ENCODE data around the gene XYLT1. TPM values are rescaled to one million over a fixed set of nuclear protein-coding genes. Genes with fewer than 3 reads are reported as not detected.

The XYLT1 gene
- polyA plus RNA-seq, 1 of the 3 experiments (the other 2 are of a cell fraction): 17.6 TPM

DNA sequence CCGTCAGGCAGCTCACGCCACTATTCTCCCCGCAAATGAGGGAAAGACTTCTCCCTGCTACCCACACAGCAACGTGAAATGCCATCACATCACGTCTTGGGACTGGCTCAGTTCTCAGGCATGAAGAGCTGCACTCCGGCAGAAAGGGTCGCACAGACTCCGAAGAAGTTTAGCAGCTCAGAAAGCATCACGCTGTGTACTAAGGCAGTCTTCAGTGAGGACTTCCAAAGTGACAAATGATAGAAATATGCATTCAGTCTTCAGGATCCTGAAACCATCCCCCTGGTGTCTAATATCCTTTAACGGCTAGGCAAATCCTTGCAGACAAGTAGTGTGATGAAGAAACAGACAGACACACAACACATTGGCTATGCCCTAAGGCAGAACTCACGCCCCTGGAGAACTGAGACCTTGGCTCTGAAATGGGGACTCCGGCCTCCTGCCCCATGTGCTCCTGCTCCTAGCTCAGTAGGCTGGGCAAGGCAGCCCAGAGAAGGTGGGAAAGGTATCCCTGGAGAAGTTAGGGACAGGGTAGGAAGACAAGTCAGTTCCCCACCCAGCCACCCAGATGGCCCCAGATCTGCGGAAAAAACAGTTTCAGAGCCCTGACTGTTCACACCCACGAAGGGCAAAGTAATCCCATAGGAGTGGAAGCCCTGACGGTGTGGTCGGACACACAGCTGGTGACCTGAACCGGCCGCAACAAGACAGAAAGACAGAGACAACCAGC is 1.6 kb downstream of the XYLT1 start (continued):
- TF ChIP-seq, protein P1, sequence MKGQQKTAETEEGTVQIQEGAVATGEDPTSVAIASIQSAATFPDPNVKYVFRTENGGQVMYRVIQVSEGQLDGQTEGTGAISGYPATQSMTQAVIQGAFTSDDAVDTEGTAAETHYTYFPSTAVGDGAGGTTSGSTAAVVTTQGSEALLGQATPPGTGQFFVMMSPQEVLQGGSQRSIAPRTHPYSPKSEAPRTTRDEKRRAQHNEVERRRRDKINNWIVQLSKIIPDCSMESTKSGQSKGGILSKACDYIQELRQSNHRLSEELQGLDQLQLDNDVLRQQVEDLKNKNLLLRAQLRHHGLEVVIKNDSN (IDR thresholded peaks at IDR 0.05; ENCODE audit: borderline replicate concordance, low read depth): no peak
- TF ChIP-seq TCF12 (IDR thresholded peaks at IDR 0.05): no peak; the same call in 1 of the 2 replicates
- TF ChIP-seq MXI1 (IDR thresholded peaks at IDR 0.05; ENCODE audit: low read depth, low read length): peak; percentile 49; the same call in 1 of the 2 replicates
- TF ChIP-seq TAF1 (IDR thresholded peaks at IDR 0.05; ENCODE audit: borderline replicate concordance, low read depth, low read length): no peak
- no peak for TF ChIP-seq FOXM1 (IDR thresholded peaks at IDR 0.05; ENCODE audit: low read depth)
- TF ChIP-seq, protein P2, sequence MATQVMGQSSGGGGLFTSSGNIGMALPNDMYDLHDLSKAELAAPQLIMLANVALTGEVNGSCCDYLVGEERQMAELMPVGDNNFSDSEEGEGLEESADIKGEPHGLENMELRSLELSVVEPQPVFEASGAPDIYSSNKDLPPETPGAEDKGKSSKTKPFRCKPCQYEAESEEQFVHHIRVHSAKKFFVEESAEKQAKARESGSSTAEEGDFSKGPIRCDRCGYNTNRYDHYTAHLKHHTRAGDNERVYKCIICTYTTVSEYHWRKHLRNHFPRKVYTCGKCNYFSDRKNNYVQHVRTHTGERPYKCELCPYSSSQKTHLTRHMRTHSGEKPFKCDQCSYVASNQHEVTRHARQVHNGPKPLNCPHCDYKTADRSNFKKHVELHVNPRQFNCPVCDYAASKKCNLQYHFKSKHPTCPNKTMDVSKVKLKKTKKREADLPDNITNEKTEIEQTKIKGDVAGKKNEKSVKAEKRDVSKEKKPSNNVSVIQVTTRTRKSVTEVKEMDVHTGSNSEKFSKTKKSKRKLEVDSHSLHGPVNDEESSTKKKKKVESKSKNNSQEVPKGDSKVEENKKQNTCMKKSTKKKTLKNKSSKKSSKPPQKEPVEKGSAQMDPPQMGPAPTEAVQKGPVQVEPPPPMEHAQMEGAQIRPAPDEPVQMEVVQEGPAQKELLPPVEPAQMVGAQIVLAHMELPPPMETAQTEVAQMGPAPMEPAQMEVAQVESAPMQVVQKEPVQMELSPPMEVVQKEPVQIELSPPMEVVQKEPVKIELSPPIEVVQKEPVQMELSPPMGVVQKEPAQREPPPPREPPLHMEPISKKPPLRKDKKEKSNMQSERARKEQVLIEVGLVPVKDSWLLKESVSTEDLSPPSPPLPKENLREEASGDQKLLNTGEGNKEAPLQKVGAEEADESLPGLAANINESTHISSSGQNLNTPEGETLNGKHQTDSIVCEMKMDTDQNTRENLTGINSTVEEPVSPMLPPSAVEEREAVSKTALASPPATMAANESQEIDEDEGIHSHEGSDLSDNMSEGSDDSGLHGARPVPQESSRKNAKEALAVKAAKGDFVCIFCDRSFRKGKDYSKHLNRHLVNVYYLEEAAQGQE (IDR thresholded peaks at IDR 0.05; ENCODE audit: low read depth, low read length): no peak
- TF ChIP-seq RXRA (IDR thresholded peaks at IDR 0.05; ENCODE audit: borderline replicate concordance, low read depth): no peak
- TF ChIP-seq YY1 (IDR thresholded peaks at IDR 0.05; ENCODE audit: low read depth): no peak
- TF ChIP-seq, protein P3, sequence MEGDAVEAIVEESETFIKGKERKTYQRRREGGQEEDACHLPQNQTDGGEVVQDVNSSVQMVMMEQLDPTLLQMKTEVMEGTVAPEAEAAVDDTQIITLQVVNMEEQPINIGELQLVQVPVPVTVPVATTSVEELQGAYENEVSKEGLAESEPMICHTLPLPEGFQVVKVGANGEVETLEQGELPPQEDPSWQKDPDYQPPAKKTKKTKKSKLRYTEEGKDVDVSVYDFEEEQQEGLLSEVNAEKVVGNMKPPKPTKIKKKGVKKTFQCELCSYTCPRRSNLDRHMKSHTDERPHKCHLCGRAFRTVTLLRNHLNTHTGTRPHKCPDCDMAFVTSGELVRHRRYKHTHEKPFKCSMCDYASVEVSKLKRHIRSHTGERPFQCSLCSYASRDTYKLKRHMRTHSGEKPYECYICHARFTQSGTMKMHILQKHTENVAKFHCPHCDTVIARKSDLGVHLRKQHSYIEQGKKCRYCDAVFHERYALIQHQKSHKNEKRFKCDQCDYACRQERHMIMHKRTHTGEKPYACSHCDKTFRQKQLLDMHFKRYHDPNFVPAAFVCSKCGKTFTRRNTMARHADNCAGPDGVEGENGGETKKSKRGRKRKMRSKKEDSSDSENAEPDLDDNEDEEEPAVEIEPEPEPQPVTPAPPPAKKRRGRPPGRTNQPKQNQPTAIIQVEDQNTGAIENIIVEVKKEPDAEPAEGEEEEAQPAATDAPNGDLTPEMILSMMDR (IDR thresholded peaks at IDR 0.05): 0 out of 2 replicates have a peak, but pooled peaks have one; percentile 6
- 0 out of 2 replicates have a peak, but pooled peaks have one; percentile 4 for TF ChIP-seq RAD21 (IDR thresholded peaks at IDR 0.05; ENCODE audit: low read length)
- no peak for TF ChIP-seq EP300 (IDR thresholded peaks at IDR 0.05; ENCODE audit: borderline replicate concordance in 1 of 2, low read depth in 1 of 2, low read length in 1 of 2)

DNA sequence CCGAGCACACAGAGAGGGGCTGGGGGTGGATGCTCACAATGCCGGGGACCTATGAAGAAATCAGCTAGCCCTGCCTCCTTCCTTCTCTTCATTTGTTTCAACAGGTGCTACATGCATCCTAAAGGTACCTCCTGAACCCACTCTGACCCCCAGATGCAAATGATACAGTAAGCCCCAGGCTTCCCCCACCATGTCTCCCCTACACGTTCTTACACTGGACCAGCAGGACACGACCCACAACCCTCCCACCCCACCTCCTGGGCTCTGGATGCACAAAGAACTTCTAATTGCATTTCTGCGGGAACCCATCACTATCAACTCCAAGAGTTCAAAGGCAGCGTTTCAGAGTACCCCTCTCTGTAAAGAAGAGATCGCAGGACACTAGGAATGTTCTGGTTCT is 2.1 kb downstream of the XYLT1 start:
- H3K4me3 ChIP-seq (ENCODE audit: low read depth in 2 of 2, low read length in 1 of 2): peak overlapping the region; percentile 84 to 93
- WGBS (ENCODE audit: low lambda C conversion rate): 23% methylated on average over 7 of the region's 7 CpGs
- peaks cover 72% of the 10 kb centered on the region for H3K79me2 ChIP-seq (ENCODE audit: insufficient read depth)
- peaks cover 28% of the 10 kb centered on the region for H3F3A ChIP-seq (replicated peaks; ENCODE audit: insufficient read depth)
- DNase-seq: no peak
- no peaks in the 10 kb centered on the region for H3K9me2 ChIP-seq
- H3K9me3 ChIP-seq: no peaks in the 10 kb centered on the region
- peaks cover 3 to 30% of the 10 kb centered on the region in 2 experiments for H3K36me3 ChIP-seq (replicated peaks in 1 of 2; ENCODE audit: control insufficient read depth in 1 of 2, insufficient read depth in 2 of 2, low read length in 1 of 2)
- no peaks in the 10 kb centered on the region for H3K27me3 ChIP-seq (ENCODE audit: insufficient read depth)
- peak overlapping the region; percentile 85 for H3K9ac ChIP-seq
- no peak overlapping the region for H2AFZ ChIP-seq (ENCODE audit: low read depth)
- H3K4me2 ChIP-seq: peak overlapping the region; percentile 94
- peaks cover 64% of the 10 kb centered on the region for H4K20me1 ChIP-seq (ENCODE audit: insufficient read depth)
- H3K4me1 ChIP-seq (ENCODE audit: control insufficient read depth in 1 of 2, insufficient read depth in 2 of 2, low read depth in 1 of 2, low read length in 1 of 2): peaks cover 16 to 35% of the 10 kb centered on the region in 2 experiments; a peak in 3 of 4 replicates
- CTCF ChIA-PET: interaction anchor here (0.6 to 4.0 kb wide), 28 partner anchors 11 to 607 kb away, joined by 3 to 25 read pairs (median 4); no protein-coding TSS in a partner anchor
- POLR2A ChIA-PET: interaction anchor here (0.6 to 1.0 kb wide), 2 partner anchors 410 to 504 kb away, joined by 3 read pairs; no protein-coding TSS in a partner anchor
- peak overlapping the region; percentile 80 to 84; a peak in 3 of 4 replicates for H3K27ac ChIP-seq (ENCODE audit: low read depth in 2 of 2, low read length in 1 of 2)
- TF ChIP-seq RCOR1 (IDR thresholded peaks at IDR 0.05; ENCODE audit: low read length): no peak
- no peak for TF ChIP-seq NRF1 (IDR thresholded peaks at IDR 0.05; ENCODE audit: low read depth, low read length)
- no peak for TF ChIP-seq SIN3A (IDR thresholded peaks at IDR 0.05; ENCODE audit: borderline replicate concordance, low read depth, low read length)
- TF ChIP-seq, protein P4, sequence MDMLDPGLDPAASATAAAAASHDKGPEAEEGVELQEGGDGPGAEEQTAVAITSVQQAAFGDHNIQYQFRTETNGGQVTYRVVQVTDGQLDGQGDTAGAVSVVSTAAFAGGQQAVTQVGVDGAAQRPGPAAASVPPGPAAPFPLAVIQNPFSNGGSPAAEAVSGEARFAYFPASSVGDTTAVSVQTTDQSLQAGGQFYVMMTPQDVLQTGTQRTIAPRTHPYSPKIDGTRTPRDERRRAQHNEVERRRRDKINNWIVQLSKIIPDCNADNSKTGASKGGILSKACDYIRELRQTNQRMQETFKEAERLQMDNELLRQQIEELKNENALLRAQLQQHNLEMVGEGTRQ (IDR thresholded peaks at IDR 0.05; ENCODE audit: borderline replicate concordance, low read depth, low read length): no peak
- no peak for TF ChIP-seq EZH2phosphoT487 (IDR thresholded peaks at IDR 0.05; ENCODE audit: borderline replicate concordance, low read depth)
- TF ChIP-seq NFIC (IDR thresholded peaks at IDR 0.05; ENCODE audit: borderline replicate concordance): no peak
- no peak for TF ChIP-seq GATA2 (CRISPR knock-in tag; IDR thresholded peaks at IDR 0.05)
- TF ChIP-seq, protein P3 (IDR thresholded peaks at IDR 0.05): no peak
- TF ChIP-seq, protein P5, sequence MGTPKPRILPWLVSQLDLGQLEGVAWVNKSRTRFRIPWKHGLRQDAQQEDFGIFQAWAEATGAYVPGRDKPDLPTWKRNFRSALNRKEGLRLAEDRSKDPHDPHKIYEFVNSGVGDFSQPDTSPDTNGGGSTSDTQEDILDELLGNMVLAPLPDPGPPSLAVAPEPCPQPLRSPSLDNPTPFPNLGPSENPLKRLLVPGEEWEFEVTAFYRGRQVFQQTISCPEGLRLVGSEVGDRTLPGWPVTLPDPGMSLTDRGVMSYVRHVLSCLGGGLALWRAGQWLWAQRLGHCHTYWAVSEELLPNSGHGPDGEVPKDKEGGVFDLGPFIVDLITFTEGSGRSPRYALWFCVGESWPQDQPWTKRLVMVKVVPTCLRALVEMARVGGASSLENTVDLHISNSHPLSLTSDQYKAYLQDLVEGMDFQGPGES (IDR thresholded peaks at IDR 0.05; ENCODE audit: low read depth, low read length): no peak

Measured in SK-N-SH (cell line).